Transverse colon (tissue), 4 donors: ENCODE results near the gene SIX3.

Source experiments
- EP300 ChIP-seq: sonication (generic); formaldehyde crosslinking; IDR thresholded peaks from one replicate; pipeline ENCODE4 v1.6.1; 2017; ENCODE audit warnings: antibody characterized with exemption, low read depth
- POLR2AphosphoS5 ChIP-seq, 3 donors: sonication (generic); formaldehyde crosslinking; IDR thresholded peaks; one replicate each; pipeline ENCODE4 v1.6.1; 2016; ENCODE audit warnings: antibody characterized with exemption in 3 of 3
- TF ChIP-seq, protein P1 (sequence below), 5 experiments: fragments of 200-600 bp in 3 of 5; fragments of 450-650 bp in 2 of 5; sonication (generic) in 3 of 5; IDR thresholded peaks; 1 replicate in 2 of 5; 2 replicates in 3 of 5; pipeline ENCODE4 v1.5.1; 2016 to 2017; ENCODE audit warnings: antibody characterized with exemption in 5 of 5, inconsistent platforms in 3 of 5, mild to moderate bottlenecking in 2 of 5, moderate library complexity in 1 of 5

GRCh38 chr2:44967727-44968432 is 26.4 kb downstream of the SIX3 start:
- TF ChIP-seq EP300 (no peak), POLR2AphosphoS5 (IDR thresholded peaks at IDR 0.05) (no peak)
- TF ChIP-seq, protein P1, sequence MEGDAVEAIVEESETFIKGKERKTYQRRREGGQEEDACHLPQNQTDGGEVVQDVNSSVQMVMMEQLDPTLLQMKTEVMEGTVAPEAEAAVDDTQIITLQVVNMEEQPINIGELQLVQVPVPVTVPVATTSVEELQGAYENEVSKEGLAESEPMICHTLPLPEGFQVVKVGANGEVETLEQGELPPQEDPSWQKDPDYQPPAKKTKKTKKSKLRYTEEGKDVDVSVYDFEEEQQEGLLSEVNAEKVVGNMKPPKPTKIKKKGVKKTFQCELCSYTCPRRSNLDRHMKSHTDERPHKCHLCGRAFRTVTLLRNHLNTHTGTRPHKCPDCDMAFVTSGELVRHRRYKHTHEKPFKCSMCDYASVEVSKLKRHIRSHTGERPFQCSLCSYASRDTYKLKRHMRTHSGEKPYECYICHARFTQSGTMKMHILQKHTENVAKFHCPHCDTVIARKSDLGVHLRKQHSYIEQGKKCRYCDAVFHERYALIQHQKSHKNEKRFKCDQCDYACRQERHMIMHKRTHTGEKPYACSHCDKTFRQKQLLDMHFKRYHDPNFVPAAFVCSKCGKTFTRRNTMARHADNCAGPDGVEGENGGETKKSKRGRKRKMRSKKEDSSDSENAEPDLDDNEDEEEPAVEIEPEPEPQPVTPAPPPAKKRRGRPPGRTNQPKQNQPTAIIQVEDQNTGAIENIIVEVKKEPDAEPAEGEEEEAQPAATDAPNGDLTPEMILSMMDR (IDR thresholded peaks at IDR 0.05) = no peak
